HG02870 (cell line): ENCODE measurements around the gene ATG7.

Experiments used
- ATAC-seq: cut with Tn5 transposase; IDR thresholded peaks from one replicate; pipeline ENCODE4 v1.9.1; 2021; ENCODE audit warnings: mild to moderate bottlenecking, moderate library complexity; ENCODE audit not compliant: unreplicated experiment

Gene ATG7

GRCh38 chr3:11271986-11272904 lies at the start of gene ATG7:
TSS of gene ATG7 (plus strand) at chr3:11272397. CDS start at chr3:11298696, 26,299 bp downstream.
- ATAC-seq = peak; percentile 94

GRCh38 chr3:11224010-11224409 lies 48.2 kb upstream of the ATG7 start:
- ATAC-seq = no peak

- no peak for ATAC-seq
Measured at GRCh38 chr3:11224870-11225229, 47.3 kb upstream of the ATG7 start.

- no peak for ATAC-seq
Measured at GRCh38 chr3:11226042-11226370, 46.2 kb upstream of the ATG7 start.

- ATAC-seq = no peak
Measured at GRCh38 chr3:11228041-11228440, 44.2 kb upstream of the ATG7 start.

GRCh38 chr3:11230125-11230524 lies 42.1 kb upstream of the ATG7 start:
- ATAC-seq = no peak

GRCh38 chr3:11230832-11231231 lies 41.4 kb upstream of the ATG7 start:
- ATAC-seq = no peak

- no peak for ATAC-seq
Measured at GRCh38 chr3:11235385-11235784, 36.8 kb upstream of the ATG7 start.

GRCh38 chr3:11236588-11237461 lies 35.4 kb upstream of the ATG7 start:
- no peak for ATAC-seq

GRCh38 chr3:11238060-11238459 lies 34.1 kb upstream of the ATG7 start:
- ATAC-seq = peak; percentile 63

- ATAC-seq = no peak
Measured at GRCh38 chr3:11238880-11239279, 33.3 kb upstream of the ATG7 start.

GRCh38 chr3:11239796-11240195 lies 32.4 kb upstream of the ATG7 start:
- no peak for ATAC-seq

GRCh38 chr3:11240496-11240895 lies 31.7 kb upstream of the ATG7 start:
- no peak for ATAC-seq

GRCh38 chr3:11244121-11244677 lies 28.0 kb upstream of the ATG7 start:
- ATAC-seq = no peak

GRCh38 chr3:11245276-11245675 lies 26.9 kb upstream of the ATG7 start:
- no peak for ATAC-seq

GRCh38 chr3:11245827-11246662 lies 26.2 kb upstream of the ATG7 start:
- no peak for ATAC-seq

- ATAC-seq = no peak
Measured at GRCh38 chr3:11246663-11246970, 25.6 kb upstream of the ATG7 start.

- no peak for ATAC-seq
Measured at GRCh38 chr3:11247362-11247761, 24.8 kb upstream of the ATG7 start.

GRCh38 chr3:11248596-11248995 lies 23.6 kb upstream of the ATG7 start:
- no peak for ATAC-seq

GRCh38 chr3:11250902-11251806 lies 21.0 kb upstream of the ATG7 start:
- ATAC-seq = no peak
